Measurements from ENCODE around the gene KRT35. TPM values are rescaled to one million over a fixed set of nuclear protein-coding genes. Genes with fewer than 3 reads are reported as not detected.

The KRT35 gene
- total and polyA plus RNA-seq, 2 of the 13 experiments (the other 11 are each of a cell fraction or from before 2014, with no cell fraction given) = not detected

- Histone ChIP-seq H3K9ac (ENCODE audit: insufficient read depth, low read depth, low read length) (no peak overlapping the region), H3K4me1 (ENCODE audit: insufficient read depth, low read length) (peaks cover 2% of the 10 kb centered on the region; the same call in 1 of the 2 replicates), H4K20me1 (ENCODE audit: insufficient read depth, low read length) (no peaks in the 10 kb centered on the region), H3K4me2 (ENCODE audit: low read depth, low read length) (no peak overlapping the region), H3K79me2 (ENCODE audit: insufficient read depth, low read length) (no peaks in the 10 kb centered on the region), H3K4me3 (replicated peaks in 1 of 3; ENCODE audit: insufficient read depth in 1 of 3, low read depth in 2 of 3, low read length in 3 of 3) (no peak overlapping the region), H2AFZ (ENCODE audit: low read length) (no peak overlapping the region), H3K27me3 (ENCODE audit: control insufficient read depth in 1 of 2, insufficient read depth in 2 of 2, low read length in 2 of 2) (no peaks in the 10 kb centered on the region; a peak in 1 of 5 replicates), H3K9me3 (ENCODE audit: low read length) (no peaks in the 10 kb centered on the region), H3K36me3 (replicated peaks in 1 of 2; ENCODE audit: control insufficient read depth in 1 of 2, insufficient read depth in 2 of 2, low read length in 2 of 2) (no peaks in the 10 kb centered on the region), H3K27ac (ENCODE audit: extremely low read length, insufficient read depth, low read length) (no peak overlapping the region)
- in situ Hi-C loops (cut with HindIII; ENCODE audit: extremely low pct_ligation_motif_present, low pct_unique_long_range_greater_than_20kb) (no loop called here), intact Hi-C loops (cut with micrococcal nuclease; ENCODE audit: unreplicated experiment) (no loop called here)
- ATAC-seq (no peak), FAIRE-seq (no peak), DNase-seq (ENCODE audit: low spot score) (no peak)
- no TSS peak for BruUV-seq (replicated peaks)
- ChIA-PET CTCF (ENCODE audit: low intra/inter-chr PET ratio, low total read pairs) (no interaction called here), POLR2A (no interaction called here)
- no peak for TF ChIP-seq MZF1 (CRISPR knock-in tag; IDR thresholded peaks at IDR 0.05; ENCODE audit: borderline replicate concordance)
- TF ChIP-seq AKAP8 (CRISPR knock-in tag; IDR thresholded peaks at IDR 0.05) = no peak
- no peak for TF ChIP-seq PRDM15 (CRISPR knock-in tag; IDR thresholded peaks at IDR 0.05)
- TF ChIP-seq CREB1 (IDR thresholded peaks at IDR 0.05) = no peak
- TF ChIP-seq CREB1 (CRISPR knock-in tag; IDR thresholded peaks at IDR 0.05) = no peak
- TF ChIP-seq ZNF260 (CRISPR knock-in tag; IDR thresholded peaks at IDR 0.05; ENCODE audit: borderline replicate concordance, low read depth) = no peak
- no peak for TF ChIP-seq ZNF672 (CRISPR knock-in tag; IDR thresholded peaks at IDR 0.05)
- WGBS (ENCODE audit: low lambda C conversion rate) = 30% methylated on average over 3 of the region's 3 CpGs
These were observed 36.3 kb downstream of the KRT35 start for GRCh38 chr17:41444640-41445039.
